Measurements from ENCODE around the gene MCRIP1. TPM values are rescaled to one million over a fixed set of nuclear protein-coding genes. Genes with fewer than 3 reads are reported as not detected.

The MCRIP1 gene
- total RNA-seq, 2 experiments from 2014 or later, result 55.1 to 56.5 TPM

DNA sequence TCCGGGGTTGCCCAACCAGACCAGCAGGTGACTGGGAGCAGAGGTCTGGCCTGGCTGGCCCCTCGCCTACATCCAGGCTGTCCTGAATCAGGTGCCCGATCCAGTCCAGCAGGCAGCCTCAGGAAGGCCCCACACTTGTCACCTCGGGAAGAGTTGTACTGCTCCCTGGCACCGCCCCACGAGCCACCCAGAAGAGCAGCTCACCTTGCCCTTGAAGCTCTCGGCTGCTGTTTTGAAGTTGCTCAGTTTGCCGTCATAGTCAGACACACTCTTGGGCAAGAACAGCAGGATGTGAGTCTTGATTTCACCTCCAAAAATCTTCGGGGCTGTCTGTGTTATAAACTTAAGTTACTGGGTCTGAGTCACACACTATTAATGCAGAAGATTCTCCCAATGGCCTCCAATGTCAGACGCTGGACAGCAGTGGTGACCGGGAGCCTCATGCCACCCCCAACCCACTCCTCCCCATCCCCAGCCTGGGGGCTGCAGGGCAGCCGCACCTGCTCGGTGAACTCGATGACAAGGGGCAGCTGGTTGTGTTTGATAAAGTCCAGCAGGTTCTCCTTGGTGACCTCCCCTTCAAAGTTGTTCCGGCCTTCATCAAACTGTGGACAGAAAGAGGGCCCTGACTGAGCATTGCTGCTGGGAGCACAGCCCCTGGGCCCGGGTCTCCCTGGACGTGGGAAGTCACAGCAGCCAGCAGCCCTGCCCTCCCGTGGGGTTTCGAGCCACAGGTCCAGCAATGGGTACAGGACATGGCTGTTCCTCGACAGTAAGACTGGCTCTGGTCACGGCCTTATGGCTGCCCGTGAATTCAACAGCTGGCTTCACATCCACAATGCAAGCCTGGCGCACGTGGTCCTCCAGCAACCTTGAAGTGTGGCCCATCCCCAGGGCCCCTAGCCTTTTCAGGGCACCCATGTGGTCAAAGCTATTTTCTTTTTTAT lies 13.9 kb upstream of the MCRIP1 start:
- DNase-seq, result no peak
- intact Hi-C loops (cut with micrococcal nuclease), result no loop called here
- H3K4me1 Mint-ChIP-seq (ENCODE audit: low read depth), result no peaks in the 10 kb centered on the region
- CTCF ChIA-PET, result no interaction called here
- peaks cover 36% of the 10 kb centered on the region for H3K36me3 Mint-ChIP-seq (ENCODE audit: low read depth)
- no peak overlapping the region for H3K4me3 Mint-ChIP-seq
- no peaks in the 10 kb centered on the region for H3K27me3 Mint-ChIP-seq
- no peak for ATAC-seq
- POLR2A ChIA-PET, result interaction anchor here (0.7 to 1.5 kb wide), 5 partner anchors 10 to 179 kb away, joined by 3 to 4 read pairs (median 3); no protein-coding TSS in a partner anchor
- TF ChIP-seq, protein P1, sequence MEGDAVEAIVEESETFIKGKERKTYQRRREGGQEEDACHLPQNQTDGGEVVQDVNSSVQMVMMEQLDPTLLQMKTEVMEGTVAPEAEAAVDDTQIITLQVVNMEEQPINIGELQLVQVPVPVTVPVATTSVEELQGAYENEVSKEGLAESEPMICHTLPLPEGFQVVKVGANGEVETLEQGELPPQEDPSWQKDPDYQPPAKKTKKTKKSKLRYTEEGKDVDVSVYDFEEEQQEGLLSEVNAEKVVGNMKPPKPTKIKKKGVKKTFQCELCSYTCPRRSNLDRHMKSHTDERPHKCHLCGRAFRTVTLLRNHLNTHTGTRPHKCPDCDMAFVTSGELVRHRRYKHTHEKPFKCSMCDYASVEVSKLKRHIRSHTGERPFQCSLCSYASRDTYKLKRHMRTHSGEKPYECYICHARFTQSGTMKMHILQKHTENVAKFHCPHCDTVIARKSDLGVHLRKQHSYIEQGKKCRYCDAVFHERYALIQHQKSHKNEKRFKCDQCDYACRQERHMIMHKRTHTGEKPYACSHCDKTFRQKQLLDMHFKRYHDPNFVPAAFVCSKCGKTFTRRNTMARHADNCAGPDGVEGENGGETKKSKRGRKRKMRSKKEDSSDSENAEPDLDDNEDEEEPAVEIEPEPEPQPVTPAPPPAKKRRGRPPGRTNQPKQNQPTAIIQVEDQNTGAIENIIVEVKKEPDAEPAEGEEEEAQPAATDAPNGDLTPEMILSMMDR (IDR thresholded peaks at IDR 0.05), result no peak
- H3K27ac Mint-ChIP-seq, result no peak overlapping the region
- H3K9me3 Mint-ChIP-seq, result no peaks in the 10 kb centered on the region

DNA sequence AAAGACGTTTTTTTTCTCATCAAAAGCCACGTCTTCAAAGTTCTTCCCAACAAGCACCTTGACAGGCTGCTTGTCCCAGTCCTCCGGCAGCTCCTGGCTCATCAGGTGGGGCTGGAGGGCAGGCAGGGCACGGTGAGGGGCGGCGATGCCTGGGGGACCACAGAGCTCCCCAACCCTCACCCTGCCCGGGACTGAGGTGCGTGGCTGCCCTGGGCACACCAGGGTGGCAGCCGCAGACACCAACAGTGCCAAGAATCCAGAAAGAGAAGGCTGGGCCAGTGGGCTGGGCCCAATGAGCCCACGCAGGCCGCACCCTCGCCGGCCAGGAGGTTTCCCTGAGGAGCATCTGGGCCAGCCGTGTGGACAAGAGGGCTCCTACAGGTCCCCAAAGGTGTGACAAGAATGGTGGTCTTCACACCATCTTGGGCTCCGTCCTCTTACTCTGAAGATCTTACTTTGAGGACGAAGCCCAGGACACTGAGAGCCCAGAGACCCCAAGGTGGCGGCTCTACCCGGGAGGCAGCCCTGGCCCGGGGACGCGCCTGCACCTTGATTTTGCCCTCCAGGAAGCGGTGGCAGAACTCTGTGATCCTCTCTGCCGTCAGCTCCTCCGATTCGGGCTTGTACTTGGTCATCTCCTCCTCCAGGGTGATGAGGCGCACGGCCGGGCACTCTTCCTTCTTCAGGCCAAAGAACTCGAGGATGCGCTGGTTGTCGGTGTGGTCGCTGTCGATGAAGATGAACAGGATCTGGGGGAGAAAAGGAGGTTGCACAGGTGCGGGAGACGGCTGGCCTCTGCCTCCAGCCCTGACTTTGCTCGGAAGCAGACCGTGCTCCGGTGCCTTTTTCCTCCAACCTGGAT lies 13.0 kb upstream of the MCRIP1 start:
- Mint-ChIP-seq H3K27me3 (no peaks in the 10 kb centered on the region), H3K9me3 (no peaks in the 10 kb centered on the region), H3K4me3 (no peak overlapping the region), H3K27ac (no peak overlapping the region), H3K36me3 (ENCODE audit: low read depth) (peaks cover 27% of the 10 kb centered on the region), H3K4me1 (ENCODE audit: low read depth) (no peaks in the 10 kb centered on the region)
- TF ChIP-seq, protein P1 (IDR thresholded peaks at IDR 0.05), result no peak
- ATAC-seq, result no peak
- DNase-seq, result no peak
- intact Hi-C loops (cut with micrococcal nuclease), result no loop called here
- ChIA-PET CTCF (no interaction called here), POLR2A (interaction anchor here (0.7 to 5.7 kb wide), 5 partner anchors 8 to 27 kb away, joined by 3 to 35 read pairs (median 3); no protein-coding TSS in a partner anchor)

DNA sequence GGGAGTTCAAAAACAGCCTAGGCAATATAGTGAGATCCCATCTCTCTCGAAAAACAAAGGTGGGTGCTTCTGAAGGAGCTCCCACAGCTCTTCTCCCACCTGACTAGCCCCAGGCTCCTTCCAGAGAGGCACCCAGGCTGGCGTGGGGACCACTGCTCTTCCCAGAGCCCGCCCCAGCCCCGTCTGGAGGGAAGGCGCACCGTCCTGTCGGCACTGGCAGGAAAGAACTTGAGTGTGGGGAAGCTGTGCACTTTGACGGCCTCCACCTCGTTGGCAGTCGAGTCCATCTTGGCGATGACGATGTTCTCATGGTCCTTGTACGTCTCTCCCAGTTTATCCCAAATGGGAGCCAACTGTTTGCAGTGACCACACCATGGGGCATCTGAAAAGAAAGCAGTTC lies 12.3 kb upstream of the MCRIP1 start:
- H3K36me3 Mint-ChIP-seq (ENCODE audit: low read depth), result peaks cover 25% of the 10 kb centered on the region
- POLR2A ChIA-PET, result interaction anchor here (0.9 to 5.7 kb wide), 4 partner anchors 9 to 28 kb away, joined by 3 to 35 read pairs (median 10); no protein-coding TSS in a partner anchor
- ATAC-seq (no peak), DNase-seq (no peak)
- H3K4me1 Mint-ChIP-seq (ENCODE audit: low read depth), result no peaks in the 10 kb centered on the region
- intact Hi-C loops (cut with micrococcal nuclease), result no loop called here
- H3K27ac Mint-ChIP-seq, result no peak overlapping the region
- H3K27me3 Mint-ChIP-seq, result no peaks in the 10 kb centered on the region
- CTCF ChIA-PET, result no interaction called here
- no peaks in the 10 kb centered on the region for H3K9me3 Mint-ChIP-seq
- TF ChIP-seq, protein P1 (IDR thresholded peaks at IDR 0.05), result no peak
- no peak overlapping the region for H3K4me3 Mint-ChIP-seq

DNA sequence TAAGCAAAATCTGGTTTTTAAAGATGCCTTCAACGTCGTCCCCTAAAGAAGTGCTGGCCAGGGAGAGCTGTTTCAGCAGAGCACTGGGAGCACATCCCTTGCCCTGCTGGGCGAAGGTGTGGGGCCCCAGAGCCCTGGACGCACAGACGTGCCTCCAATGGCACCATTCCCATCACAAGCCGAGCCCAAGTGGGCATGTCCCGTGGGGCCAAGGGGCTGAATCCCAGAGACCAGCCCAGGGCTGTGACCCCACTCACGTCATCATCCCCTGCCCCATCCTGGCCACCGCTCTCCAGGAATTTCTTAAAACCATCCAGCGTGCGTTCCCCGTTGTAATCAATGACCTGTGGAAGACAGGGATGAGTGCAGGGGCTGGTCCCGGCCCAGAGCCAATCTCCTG lies 11.8 kb upstream of the MCRIP1 start:
- Mint-ChIP-seq H3K4me3 (no peak overlapping the region), H3K27me3 (no peaks in the 10 kb centered on the region), H3K27ac (no peak overlapping the region), H3K36me3 (ENCODE audit: low read depth) (peaks cover 25% of the 10 kb centered on the region), H3K4me1 (ENCODE audit: low read depth) (no peaks in the 10 kb centered on the region), H3K9me3 (no peaks in the 10 kb centered on the region)
- DNase-seq (no peak), ATAC-seq (no peak)
- CTCF ChIA-PET, result no interaction called here
- POLR2A ChIA-PET, result interaction anchor here (0.9 to 5.7 kb wide), 4 partner anchors 9 to 29 kb away, joined by 3 to 35 read pairs (median 10); no protein-coding TSS in a partner anchor
- TF ChIP-seq, protein P1 (IDR thresholded peaks at IDR 0.05), result no peak
- intact Hi-C loops (cut with micrococcal nuclease), result no loop called here

Measured in activated CD8-positive, alpha-beta T cell treated with anti-CD3 and anti-CD28 coated beads for 36 hours (primary cell).